Cardiac atrium fibroblast (primary cell): ENCODE measurements around the gene KRTAP7-1. TPM values are rescaled to one million over a fixed set of nuclear protein-coding genes. Genes with fewer than 3 reads are reported as not detected.

ENCODE experiments used
- total RNA-seq: library from RNA; depleted of rRNA; stranded (reverse); fragments of >200 nt; gene quantifications from 2 replicates; pipeline ENCODE4 v1.2.3, GENCODE V29; 2015

Gene KRTAP7-1
- total RNA-seq = not detected in 2 replicates

GRCh38 chr21:30829659-30830058 is at the start of gene KRTAP7-1:
Gene KRTAP7-1, minus strand, starts transcription at chr21:30829759. Its CDS starts 61 bp downstream, at chr21:30829698.

GRCh38 chr21:30813174-30813573 is 16.4 kb downstream of the KRTAP7-1 start, which contains the start of gene KRTAP8-1:
Gene KRTAP8-1, minus strand, starts transcription at chr21:30813274. Its CDS starts 54 bp downstream, at chr21:30813220.

Other genes with a start within 250 kb of the KRTAP7-1 start
- gene KRTAP22-2, start 239.4 kb downstream of the KRTAP7-1 start, total RNA-seq = not detected in 2 replicates
- gene KRTAP6-3, start 237.3 kb downstream of the KRTAP7-1 start, total RNA-seq = not detected in 2 replicates
- gene KRTAP6-2, start 230.9 kb downstream of the KRTAP7-1 start, total RNA-seq = not detected in 2 replicates
- not detected in 2 replicates for gene KRTAP22-1, start 228.7 kb downstream of the KRTAP7-1 start, total RNA-seq
- not detected in 2 replicates for gene KRTAP6-1, start 215.8 kb downstream of the KRTAP7-1 start, total RNA-seq
- gene KRTAP20-1, start 213.3 kb downstream of the KRTAP7-1 start, total RNA-seq = not detected in 2 replicates
- gene KRTAP20-4, start 209.1 kb downstream of the KRTAP7-1 start, total RNA-seq = not detected in 2 replicates
- gene KRTAP20-2, start 194.6 kb downstream of the KRTAP7-1 start, total RNA-seq = not detected in 2 replicates
- gene KRTAP20-3, start 186.9 kb downstream of the KRTAP7-1 start, total RNA-seq = not detected in 2 replicates
- gene KRTAP21-3, start 111.0 kb downstream of the KRTAP7-1 start, total RNA-seq = not detected in 2 replicates
- not detected in 2 replicates for gene KRTAP21-2, start 82.5 kb downstream of the KRTAP7-1 start, total RNA-seq
- not detected in 2 replicates for gene KRTAP21-1, start 74.3 kb downstream of the KRTAP7-1 start, total RNA-seq
- not detected in 2 replicates for gene KRTAP8-1, start 16.5 kb downstream of the KRTAP7-1 start, total RNA-seq
- not detected in 2 replicates for gene KRTAP11-1, start 51.8 kb upstream of the KRTAP7-1 start, total RNA-seq
- gene KRTAP19-8, start 208.7 kb upstream of the KRTAP7-1 start, total RNA-seq = not detected in 2 replicates